GM12801 (cell line): ENCODE results near the gene PLCXD1.

ENCODE experiments used
- TF ChIP-seq, protein P1 (sequence below): IDR thresholded peaks from one replicate; pipeline ENCODE4 v1.5.1; 2011; ENCODE audit warnings: control low read depth; ENCODE audit not compliant: insufficient read length; ENCODE audit errors: extremely low read depth

Gene PLCXD1

GRCh38 chrX:337331-337831 lies 56.2 kb downstream of the PLCXD1 start:
- TF ChIP-seq, protein P1, sequence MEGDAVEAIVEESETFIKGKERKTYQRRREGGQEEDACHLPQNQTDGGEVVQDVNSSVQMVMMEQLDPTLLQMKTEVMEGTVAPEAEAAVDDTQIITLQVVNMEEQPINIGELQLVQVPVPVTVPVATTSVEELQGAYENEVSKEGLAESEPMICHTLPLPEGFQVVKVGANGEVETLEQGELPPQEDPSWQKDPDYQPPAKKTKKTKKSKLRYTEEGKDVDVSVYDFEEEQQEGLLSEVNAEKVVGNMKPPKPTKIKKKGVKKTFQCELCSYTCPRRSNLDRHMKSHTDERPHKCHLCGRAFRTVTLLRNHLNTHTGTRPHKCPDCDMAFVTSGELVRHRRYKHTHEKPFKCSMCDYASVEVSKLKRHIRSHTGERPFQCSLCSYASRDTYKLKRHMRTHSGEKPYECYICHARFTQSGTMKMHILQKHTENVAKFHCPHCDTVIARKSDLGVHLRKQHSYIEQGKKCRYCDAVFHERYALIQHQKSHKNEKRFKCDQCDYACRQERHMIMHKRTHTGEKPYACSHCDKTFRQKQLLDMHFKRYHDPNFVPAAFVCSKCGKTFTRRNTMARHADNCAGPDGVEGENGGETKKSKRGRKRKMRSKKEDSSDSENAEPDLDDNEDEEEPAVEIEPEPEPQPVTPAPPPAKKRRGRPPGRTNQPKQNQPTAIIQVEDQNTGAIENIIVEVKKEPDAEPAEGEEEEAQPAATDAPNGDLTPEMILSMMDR = no peak

GRCh38 chrX:338281-338835 lies 57.2 kb downstream of the PLCXD1 start:
- TF ChIP-seq, protein P1 = no peak

DNA sequence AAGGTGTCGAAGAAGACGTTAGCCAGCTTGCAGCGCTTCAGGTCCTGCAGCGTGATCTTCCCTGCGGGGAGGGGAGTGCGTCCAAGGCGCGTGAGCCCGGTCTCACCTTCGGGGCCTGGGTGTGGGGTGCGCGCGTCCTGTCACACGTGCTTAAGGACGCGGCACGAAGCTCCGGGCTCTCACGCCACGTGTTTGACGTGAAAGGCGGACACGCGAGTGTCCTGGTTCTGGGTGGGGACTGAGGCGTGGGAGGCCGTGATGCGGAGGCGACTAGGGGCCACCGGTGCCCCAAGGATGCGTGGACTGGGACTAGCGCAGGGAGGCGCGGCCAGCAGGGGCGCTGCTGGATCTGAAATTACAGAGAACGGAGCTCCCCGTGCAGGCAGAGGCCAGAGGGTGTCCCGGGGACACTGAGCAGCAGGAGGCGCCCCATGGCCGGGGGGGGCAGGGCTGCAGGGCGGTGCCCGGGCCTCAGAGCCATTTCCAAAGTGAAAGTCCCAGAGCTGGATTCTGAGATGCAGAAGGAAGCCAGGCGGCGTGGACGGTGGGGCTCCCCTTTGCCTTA lies 57.7 kb downstream of the PLCXD1 start:
- TF ChIP-seq, protein P1 = no peak

DNA sequence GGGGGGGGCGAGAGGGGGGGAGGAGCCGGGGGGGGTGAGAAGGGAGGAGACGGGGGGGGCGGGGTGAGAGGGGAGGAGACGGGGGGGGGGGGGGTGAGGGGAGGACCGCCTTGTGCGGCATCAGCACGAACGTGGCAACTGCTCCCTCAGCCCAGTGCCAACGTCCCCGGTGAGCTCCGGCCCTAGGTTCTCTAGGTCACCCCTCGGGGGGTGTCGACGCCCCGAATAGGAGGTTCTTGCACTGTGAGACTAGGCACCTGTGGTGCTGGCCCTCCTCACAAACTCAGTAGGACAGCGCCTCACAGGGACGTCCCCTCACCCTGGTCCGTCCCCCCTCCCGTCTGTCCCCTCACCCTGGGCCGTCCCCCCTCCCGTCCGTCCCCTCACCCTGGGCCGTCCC lies 58.9 kb downstream of the PLCXD1 start:
- TF ChIP-seq, protein P1 = no peak

DNA sequence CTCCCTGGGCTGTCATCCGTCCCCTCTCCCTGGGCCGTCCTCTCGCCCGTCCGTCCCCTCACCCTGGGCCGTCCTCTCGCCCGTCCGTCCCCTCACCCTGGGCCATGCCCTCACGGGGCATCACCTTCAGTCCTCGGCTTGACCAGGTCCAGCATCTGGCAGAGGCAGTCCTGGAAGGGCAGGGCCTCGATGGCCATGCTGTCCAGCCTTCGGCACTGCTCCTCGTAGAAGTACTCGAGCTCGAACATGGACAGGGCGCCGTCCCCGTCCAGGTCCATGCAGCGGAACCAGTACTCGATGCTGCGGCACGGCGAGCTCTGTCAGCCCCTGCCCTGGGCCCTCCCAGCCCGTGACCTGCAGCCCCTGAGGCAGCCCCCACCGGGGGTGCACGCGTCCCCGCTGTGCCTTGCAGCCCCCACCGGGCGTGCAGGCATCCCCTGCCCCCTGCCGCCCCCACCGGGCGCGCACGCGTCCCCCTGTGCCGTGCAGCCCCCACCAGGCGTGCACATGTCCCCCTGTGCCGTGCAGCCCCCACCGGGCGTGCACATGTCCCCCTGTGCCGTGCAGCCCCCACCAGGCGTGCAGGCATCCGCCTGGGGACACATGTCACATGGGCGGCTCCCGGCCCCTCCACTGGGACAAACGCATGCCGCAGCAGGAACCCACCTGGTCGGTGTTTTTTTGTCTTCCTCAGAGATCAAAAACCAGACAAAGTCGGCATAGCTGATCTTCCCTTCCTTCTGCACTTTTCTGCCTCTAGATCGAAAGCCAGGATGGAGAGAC lies 59.7 kb downstream of the PLCXD1 start:
- TF ChIP-seq, protein P1 = no peak

DNA sequence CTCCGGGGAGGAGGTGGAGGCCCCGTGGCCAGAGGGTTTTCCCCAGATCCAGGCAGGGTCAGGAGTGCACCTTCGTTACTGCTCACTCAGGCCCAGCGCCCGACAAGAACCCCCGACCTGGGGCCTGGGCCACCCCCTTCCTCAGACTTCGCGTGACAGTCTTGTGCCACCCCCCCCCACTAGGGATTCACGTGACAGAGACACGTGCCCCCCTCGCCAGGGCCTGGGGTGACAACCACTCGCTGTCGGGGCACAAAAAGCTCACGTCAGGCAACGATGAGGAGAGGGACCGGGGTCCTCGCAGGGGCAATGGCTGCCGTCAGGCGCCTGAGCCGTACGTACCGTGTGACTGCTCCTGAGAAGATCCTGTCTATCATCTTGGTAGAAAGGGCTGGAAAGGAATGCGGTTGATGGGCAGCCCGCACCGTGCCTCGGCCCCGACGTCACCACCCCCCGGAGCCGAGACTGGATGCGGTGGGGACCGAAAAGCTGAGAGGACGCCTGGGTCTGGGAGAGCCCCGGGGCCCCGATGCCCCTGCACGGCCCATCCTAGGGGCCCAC lies 60.4 kb downstream of the PLCXD1 start:
- TF ChIP-seq, protein P1 = no peak

- TF ChIP-seq, protein P1 = no peak
Observed at GRCh38 chrX:344371-344901, 63.3 kb downstream of the PLCXD1 start.
